ENCODE data around the gene SH2D2A. TPM values are rescaled to one million over a fixed set of nuclear protein-coding genes. Genes with fewer than 3 reads are reported as not detected.

The SH2D2A gene
- total RNA-seq, 1 experiment from 2014 or later = 4.9 TPM

- TF ChIP-seq, protein P1, sequence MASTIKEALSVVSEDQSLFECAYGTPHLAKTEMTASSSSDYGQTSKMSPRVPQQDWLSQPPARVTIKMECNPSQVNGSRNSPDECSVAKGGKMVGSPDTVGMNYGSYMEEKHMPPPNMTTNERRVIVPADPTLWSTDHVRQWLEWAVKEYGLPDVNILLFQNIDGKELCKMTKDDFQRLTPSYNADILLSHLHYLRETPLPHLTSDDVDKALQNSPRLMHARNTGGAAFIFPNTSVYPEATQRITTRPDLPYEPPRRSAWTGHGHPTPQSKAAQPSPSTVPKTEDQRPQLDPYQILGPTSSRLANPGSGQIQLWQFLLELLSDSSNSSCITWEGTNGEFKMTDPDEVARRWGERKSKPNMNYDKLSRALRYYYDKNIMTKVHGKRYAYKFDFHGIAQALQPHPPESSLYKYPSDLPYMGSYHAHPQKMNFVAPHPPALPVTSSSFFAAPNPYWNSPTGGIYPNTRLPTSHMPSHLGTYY (CRISPR knock-in tag; IDR thresholded peaks at IDR 0.05) = no peak
- TF ChIP-seq ZNF121 (CRISPR knock-in tag; IDR thresholded peaks at IDR 0.05) (no peak), ARID4B (CRISPR knock-in tag; IDR thresholded peaks at IDR 0.05; ENCODE audit: borderline replicate concordance) (no peak), RELA (CRISPR knock-in tag; IDR thresholded peaks at IDR 0.05; ENCODE audit: borderline replicate concordance) (no peak), HMGA2 (CRISPR knock-in tag; IDR thresholded peaks at IDR 0.05) (no peak), TCF7 (CRISPR knock-in tag; IDR thresholded peaks at IDR 0.05; ENCODE audit: low read depth) (no peak)
- TF ChIP-seq, protein P2, sequence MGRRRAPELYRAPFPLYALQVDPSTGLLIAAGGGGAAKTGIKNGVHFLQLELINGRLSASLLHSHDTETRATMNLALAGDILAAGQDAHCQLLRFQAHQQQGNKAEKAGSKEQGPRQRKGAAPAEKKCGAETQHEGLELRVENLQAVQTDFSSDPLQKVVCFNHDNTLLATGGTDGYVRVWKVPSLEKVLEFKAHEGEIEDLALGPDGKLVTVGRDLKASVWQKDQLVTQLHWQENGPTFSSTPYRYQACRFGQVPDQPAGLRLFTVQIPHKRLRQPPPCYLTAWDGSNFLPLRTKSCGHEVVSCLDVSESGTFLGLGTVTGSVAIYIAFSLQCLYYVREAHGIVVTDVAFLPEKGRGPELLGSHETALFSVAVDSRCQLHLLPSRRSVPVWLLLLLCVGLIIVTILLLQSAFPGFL (CRISPR knock-in tag; IDR thresholded peaks at IDR 0.05; ENCODE audit: borderline replicate concordance) = no peak
Measured at GRCh38 chr1:156802421-156802935, 14.2 kb downstream of the SH2D2A start (continued).

GRCh38 chr1:156801409-156802121 is 15.1 kb downstream of the SH2D2A start:
- ChIA-PET POLR2A (no interaction called here), CTCF (interaction anchor here (1.3 to 7.0 kb wide), 5 partner anchors 58 to 126 kb away, joined by 3 to 53 read pairs (median 8); partner anchors contain the start of genes INSRR and NTRK1)
- Mint-ChIP-seq H3K9me3 (no peaks in the 10 kb centered on the region), H3K4me3 (no peak overlapping the region), H3K27me3 (ENCODE audit: low read depth) (no peaks in the 10 kb centered on the region), H3K27ac (0 out of 2 replicates have a peak overlapping the region, but pooled peaks have one; percentile 7), H3K4me1 (no peaks in the 10 kb centered on the region), H3K36me3 (peaks cover 34% of the 10 kb centered on the region)
- DNase-seq (ENCODE audit: low spot score) (no peak), ATAC-seq (no peak)
- TF ChIP-seq JUN (CRISPR knock-in tag; IDR thresholded peaks at IDR 0.05) (no peak), ETV6 (CRISPR knock-in tag; IDR thresholded peaks at IDR 0.05) (no peak), NFATC4 (CRISPR knock-in tag; IDR thresholded peaks at IDR 0.05) (no peak), ZNF263 (CRISPR knock-in tag; IDR thresholded peaks at IDR 0.05; ENCODE audit: low read depth) (no peak), GRHL2 (CRISPR knock-in tag; IDR thresholded peaks at IDR 0.05; ENCODE audit: insufficient replicate concordance, severe bottlenecking) (no peak), SMAD4 (CRISPR knock-in tag; IDR thresholded peaks at IDR 0.05) (no peak), EMX1 (CRISPR knock-in tag; IDR thresholded peaks at IDR 0.05) (no peak), ARID4B (CRISPR knock-in tag; IDR thresholded peaks at IDR 0.05; ENCODE audit: borderline replicate concordance) (no peak), KAT7 (CRISPR knock-in tag; IDR thresholded peaks at IDR 0.05; ENCODE audit: borderline replicate concordance) (no peak), ATF2 (CRISPR knock-in tag; IDR thresholded peaks at IDR 0.05; ENCODE audit: borderline replicate concordance, low read depth) (no peak), TCF7 (CRISPR knock-in tag; IDR thresholded peaks at IDR 0.05; ENCODE audit: low read depth) (no peak)
- TF ChIP-seq, protein P1 (CRISPR knock-in tag; IDR thresholded peaks at IDR 0.05) = no peak
- TF ChIP-seq, protein P3, sequence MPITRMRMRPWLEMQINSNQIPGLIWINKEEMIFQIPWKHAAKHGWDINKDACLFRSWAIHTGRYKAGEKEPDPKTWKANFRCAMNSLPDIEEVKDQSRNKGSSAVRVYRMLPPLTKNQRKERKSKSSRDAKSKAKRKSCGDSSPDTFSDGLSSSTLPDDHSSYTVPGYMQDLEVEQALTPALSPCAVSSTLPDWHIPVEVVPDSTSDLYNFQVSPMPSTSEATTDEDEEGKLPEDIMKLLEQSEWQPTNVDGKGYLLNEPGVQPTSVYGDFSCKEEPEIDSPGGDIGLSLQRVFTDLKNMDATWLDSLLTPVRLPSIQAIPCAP (CRISPR knock-in tag; IDR thresholded peaks at IDR 0.05) = no peak

All from WTC11 (cell line).